Neural cell (in vitro differentiated cells): ENCODE results near the gene LCE2A. TPM values are rescaled to one million over a fixed set of nuclear protein-coding genes. Genes with fewer than 3 reads are reported as not detected.

Experiments
- H2AFZ ChIP-seq: fragments of 200-600, 300-800 bp; sonication (generic), shearing (Covaris generic); 2 replicates; pipeline ENCODE4 v1.6.0; 2014; ENCODE audit warnings: low read depth, mild to moderate bottlenecking, antibody characterized with exemption, low read length, moderate library complexity
- H3F3A ChIP-seq: fragments of 200-600 bp; shearing (Covaris generic); 2 replicates; pipeline ENCODE4 v1.6.1; 2016; ENCODE audit warnings: mild to moderate bottlenecking, moderate library complexity, mixed read lengths, antibody characterized with exemption, low read length; ENCODE audit not compliant: insufficient read depth, poor library complexity, severe bottlenecking
- H3K27ac ChIP-seq: fragments of 200-600, 300-800 bp; sonication (generic), shearing (Covaris generic); 2 replicates; pipeline ENCODE4 v1.5.1; 2014; ENCODE audit warnings: mild to moderate bottlenecking, low read length, moderate library complexity
- H3K27me3 ChIP-seq: fragments of 300-800, 200-600 bp; sonication (generic), shearing (Covaris generic); 2 replicates; pipeline ENCODE4 v1.6.0; 2014; ENCODE audit warnings: mild to moderate bottlenecking, low read depth, low read length, moderate library complexity; ENCODE audit not compliant: insufficient read depth
- H3K36me3 ChIP-seq: fragments of 300-800, 200-600 bp; sonication (generic), shearing (Covaris generic); 2 replicates; pipeline ENCODE4 v1.5.1; 2014; ENCODE audit warnings: mild to moderate bottlenecking, antibody characterized with exemption, low read length, moderate library complexity; ENCODE audit not compliant: insufficient read depth
- H3K4me2 ChIP-seq: fragments of 300-800, 200-600 bp; sonication (generic), shearing (Covaris generic); 2 replicates; pipeline ENCODE4 v1.6.0; 2014; ENCODE audit warnings: mild to moderate bottlenecking, low read length
- H3K4me3 ChIP-seq: fragments of 300-800, 200-600 bp; sonication (generic), shearing (Covaris generic); 2 replicates; pipeline ENCODE4 v1.5.1; 2014; ENCODE audit warnings: mild to moderate bottlenecking, low read length, moderate library complexity
- H3K79me2 ChIP-seq: fragments of 200-600 bp; shearing (Covaris generic); replicated peaks from 2 replicates; pipeline ENCODE4 v1.6.0; 2014; ENCODE audit warnings: mild to moderate bottlenecking, low read length, moderate library complexity; ENCODE audit not compliant: insufficient read depth
- H3K9ac ChIP-seq: fragments of 300-800, 200-600 bp; sonication (generic), shearing (Covaris generic); 2 replicates; pipeline ENCODE4 v1.6.1; 2016; ENCODE audit warnings: mild to moderate bottlenecking, low read length, mixed read lengths
- H3K9me2 ChIP-seq: fragments of 200-600 bp; shearing (Covaris generic); 2 replicates; pipeline ENCODE4 v1.6.1; 2016; ENCODE audit warnings: mild to moderate bottlenecking, low read length, mixed read lengths; ENCODE audit not compliant: insufficient read depth
- H3K9me3 ChIP-seq: fragments of 200-600, 300-800 bp; sonication (generic), shearing (Covaris generic); 2 replicates; pipeline ENCODE4 v1.6.1; 2016; ENCODE audit warnings: mild to moderate bottlenecking, mixed run types, low read length, moderate library complexity, mixed read lengths
- H4K20me1 ChIP-seq: fragments of 200-600 bp; shearing (Covaris generic); 2 replicates; pipeline ENCODE4 v1.6.1; 2016; ENCODE audit warnings: mild to moderate bottlenecking, mixed run types; ENCODE audit not compliant: insufficient read depth
- CTCF ChIP-seq: fragments of 450-650 bp; IDR thresholded peaks from 2 replicates; pipeline ENCODE4 v1.5.1; 2014; ENCODE audit warnings: antibody characterized with exemption, mild to moderate bottlenecking, moderate library complexity; ENCODE audit not compliant: poor library complexity, severe bottlenecking
- EP300 ChIP-seq: fragments of 450-650 bp; conservative IDR thresholded peaks from 2 replicates; pipeline ENCODE4 v1.6.1; 2014; ENCODE audit warnings: antibody characterized with exemption, mild to moderate bottlenecking, moderate library complexity; ENCODE audit not compliant: poor library complexity, severe bottlenecking
- EZH2 ChIP-seq: fragments of 200-600, 300-800 bp; shearing (Covaris generic), sonication (generic); IDR thresholded peaks from 2 replicates; pipeline ENCODE4 v1.6.1; 2014; ENCODE audit warnings: antibody characterized with exemption, low read length, borderline replicate concordance, mild to moderate bottlenecking; ENCODE audit not compliant: insufficient read depth, poor library complexity, severe bottlenecking
- MXI1 ChIP-seq: fragments of 450-650 bp; conservative IDR thresholded peaks from 2 replicates; pipeline ENCODE4 v1.6.1; 2014; ENCODE audit warnings: antibody characterized with exemption, mild to moderate bottlenecking; ENCODE audit not compliant: poor library complexity, severe bottlenecking
- POLR2AphosphoS5 ChIP-seq: IDR thresholded peaks from 2 replicates; pipeline ENCODE4 v1.6.1; 2012
- RAD21 ChIP-seq: fragments of 450-650 bp; conservative IDR thresholded peaks from 2 replicates; pipeline ENCODE4 v1.6.1; 2014; ENCODE audit warnings: antibody characterized with exemption, mild to moderate bottlenecking, moderate library complexity
- SMC3 ChIP-seq: fragments of 450-650 bp; conservative IDR thresholded peaks from 2 replicates; pipeline ENCODE4 v1.6.1; 2014; ENCODE audit warnings: antibody characterized with exemption, mild to moderate bottlenecking, moderate library complexity; ENCODE audit not compliant: poor library complexity
- TAF1 ChIP-seq: IDR thresholded peaks from 2 replicates; pipeline ENCODE4 v1.6.1; 2012; ENCODE audit warnings: low read depth
- polyA plus RNA-seq: library from polyadenylated mRNA; depleted of rRNA; stranded (reverse); fragments of >200 nt; gene quantifications from 2 replicates; pipeline ENCODE4 v1.2.3, GENCODE V29; 2014
- TF ChIP-seq, protein P1 (sequence below): IDR thresholded peaks from 2 replicates; pipeline ENCODE4 v1.6.1; 2012; ENCODE audit warnings: borderline replicate concordance

LCE2A gene
- polyA plus RNA-seq, 1 donor from 2014 or later, result not detected

GRCh38 chr1:152699746-152700145 lies 1.6 kb downstream of the LCE2A start:
- Histone ChIP-seq H3K4me2 (no peak overlapping the region), H3K9me2 (no peaks in the 10 kb centered on the region), H3K9ac (no peak overlapping the region), H3F3A (no peaks in the 10 kb centered on the region), H4K20me1 (no peaks in the 10 kb centered on the region), H3K79me2 (no peaks in the 10 kb centered on the region), H3K27me3 (no peaks in the 10 kb centered on the region), H2AFZ (no peak overlapping the region), H3K36me3 (no peaks in the 10 kb centered on the region), H3K4me3 (no peak overlapping the region), H3K9me3 (peaks cover 5% of the 10 kb centered on the region), H3K27ac (no peak overlapping the region)
- no peak for TF ChIP-seq TAF1
- TF ChIP-seq, protein P1, sequence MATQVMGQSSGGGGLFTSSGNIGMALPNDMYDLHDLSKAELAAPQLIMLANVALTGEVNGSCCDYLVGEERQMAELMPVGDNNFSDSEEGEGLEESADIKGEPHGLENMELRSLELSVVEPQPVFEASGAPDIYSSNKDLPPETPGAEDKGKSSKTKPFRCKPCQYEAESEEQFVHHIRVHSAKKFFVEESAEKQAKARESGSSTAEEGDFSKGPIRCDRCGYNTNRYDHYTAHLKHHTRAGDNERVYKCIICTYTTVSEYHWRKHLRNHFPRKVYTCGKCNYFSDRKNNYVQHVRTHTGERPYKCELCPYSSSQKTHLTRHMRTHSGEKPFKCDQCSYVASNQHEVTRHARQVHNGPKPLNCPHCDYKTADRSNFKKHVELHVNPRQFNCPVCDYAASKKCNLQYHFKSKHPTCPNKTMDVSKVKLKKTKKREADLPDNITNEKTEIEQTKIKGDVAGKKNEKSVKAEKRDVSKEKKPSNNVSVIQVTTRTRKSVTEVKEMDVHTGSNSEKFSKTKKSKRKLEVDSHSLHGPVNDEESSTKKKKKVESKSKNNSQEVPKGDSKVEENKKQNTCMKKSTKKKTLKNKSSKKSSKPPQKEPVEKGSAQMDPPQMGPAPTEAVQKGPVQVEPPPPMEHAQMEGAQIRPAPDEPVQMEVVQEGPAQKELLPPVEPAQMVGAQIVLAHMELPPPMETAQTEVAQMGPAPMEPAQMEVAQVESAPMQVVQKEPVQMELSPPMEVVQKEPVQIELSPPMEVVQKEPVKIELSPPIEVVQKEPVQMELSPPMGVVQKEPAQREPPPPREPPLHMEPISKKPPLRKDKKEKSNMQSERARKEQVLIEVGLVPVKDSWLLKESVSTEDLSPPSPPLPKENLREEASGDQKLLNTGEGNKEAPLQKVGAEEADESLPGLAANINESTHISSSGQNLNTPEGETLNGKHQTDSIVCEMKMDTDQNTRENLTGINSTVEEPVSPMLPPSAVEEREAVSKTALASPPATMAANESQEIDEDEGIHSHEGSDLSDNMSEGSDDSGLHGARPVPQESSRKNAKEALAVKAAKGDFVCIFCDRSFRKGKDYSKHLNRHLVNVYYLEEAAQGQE, result no peak
- TF ChIP-seq RAD21, result no peak
- no peak for TF ChIP-seq EZH2
- TF ChIP-seq SMC3, result no peak
- TF ChIP-seq EP300, result no peak
- TF ChIP-seq CTCF, result no peak
- TF ChIP-seq MXI1, result no peak
- no peak for TF ChIP-seq POLR2AphosphoS5

DNA sequence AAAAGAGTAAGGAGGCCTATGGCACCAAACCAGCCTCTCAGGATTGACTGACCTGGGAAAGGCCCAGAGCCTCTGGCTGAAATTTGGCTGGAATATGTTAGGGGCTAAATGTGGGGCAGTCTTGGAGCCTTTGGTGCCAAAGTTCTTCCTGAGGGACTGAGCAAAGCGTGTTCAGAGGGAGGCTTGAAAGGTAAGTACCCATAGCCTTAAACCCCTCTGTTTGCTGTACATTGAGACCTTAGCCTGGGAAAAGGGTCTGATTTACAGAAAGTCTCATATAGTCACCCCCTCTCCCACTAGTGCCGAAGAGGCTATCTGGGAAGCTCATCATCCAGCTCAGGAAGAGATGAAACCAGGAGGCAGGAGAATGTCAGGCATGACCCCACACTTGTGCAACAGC lies 9.7 kb downstream of the LCE2A start, which contains the start of gene LCE4A:
TSS of gene LCE4A (plus strand) at position 301 of the 400 bp plus-strand sequence. CDS start 916 bp downstream, outside the sequence.
- Histone ChIP-seq H3K9me3 (no peaks in the 10 kb centered on the region), H4K20me1 (no peaks in the 10 kb centered on the region)

More for the DNA sequence above, 9.7 kb downstream of the LCE2A start, which contains the start of gene LCE4A:
- no peak within 1 kb of the TSS for H3K9ac ChIP-seq
- H3K4me3 ChIP-seq, result no peak within 1 kb of the TSS
- TF ChIP-seq EZH2 (no peak), EP300 (no peak), CTCF (no peak), RAD21 (no peak), SMC3 (no peak), TAF1 (no peak), POLR2AphosphoS5 (no peak), MXI1 (no peak)
- TF ChIP-seq, protein P1, result no peak
- no peaks in the 10 kb centered on the region for H3K9me2 ChIP-seq
- H2AFZ ChIP-seq, result no peak within 1 kb of the TSS
- H3K27ac ChIP-seq, result no peak within 1 kb of the TSS
- no peaks in the 10 kb centered on the region for H3F3A ChIP-seq
- H3K79me2 ChIP-seq, result no peaks in the 10 kb centered on the region
- H3K27me3 ChIP-seq, result no peaks in the 10 kb centered on the region
- H3K36me3 ChIP-seq, result no peaks in the 10 kb centered on the region
- no peak within 1 kb of the TSS for H3K4me2 ChIP-seq
